Panc1 (cell line): ENCODE measurements around the gene VSIG1. TPM values are rescaled to one million over a fixed set of nuclear protein-coding genes. Genes with fewer than 3 reads are reported as not detected.

Source experiments
- ATAC-seq: fragments of 200-7000 bp; cut with Tn5 transposase; 2 replicates; pipeline ENCODE4 v1.9.1; 2020; ENCODE audit warnings: mild to moderate bottlenecking, moderate library complexity
- BruUV-seq: library from RNA; stranded (reverse); fragments of 400-500 nt; replicated peaks from 2 replicates; lab custom pipeline; 2021; lab: Mats Ljungman, UMichigan
- CTCF ChIA-PET: fragments of 300-600 bp; sonication (Branson Sonifier 250); formaldehyde crosslinking; loops from one replicate; lab custom pipeline; 2022; ENCODE audit warnings: antibody characterized with exemption; lab: Charles Lee
- POLR2A ChIA-PET: fragments of 300-600 bp; sonication (Branson Sonifier 250); formaldehyde crosslinking; loops from one replicate; lab custom pipeline; 2022; ENCODE audit warnings: antibody characterized with exemption; lab: Charles Lee
- DNase-seq: peaks from one replicate; pipeline ENCODE4 v3.0.0-alpha.2; 2010; ENCODE audit warnings: low read depth, low spot score
- H3K27ac ChIP-seq: 2 replicates; pipeline ENCODE4 v1.5.1; 2011; ENCODE audit warnings: mild to moderate bottlenecking, low read length, inconsistent platforms
- H3K27me3 ChIP-seq: fragments of 200-500 bp; sonication (Bioruptor generic); 2 replicates; pipeline ENCODE4 v1.6.0; 2014; ENCODE audit warnings: low read length, inconsistent platforms; ENCODE audit not compliant: control insufficient read depth, insufficient read depth
- H3K36me3 ChIP-seq: fragments of 200-500 bp; sonication (Bioruptor generic); 2 replicates; pipeline ENCODE4 v1.5.1; 2014; ENCODE audit warnings: inconsistent platforms, mild to moderate bottlenecking, low read length, moderate library complexity; ENCODE audit not compliant: control insufficient read depth, insufficient read depth
- H3K4me1 ChIP-seq: 2 replicates; pipeline ENCODE4 v1.5.1; 2011; ENCODE audit warnings: inconsistent platforms, mild to moderate bottlenecking, low read length, moderate library complexity; ENCODE audit not compliant: control insufficient read depth, insufficient read depth
- H3K4me3 ChIP-seq, 2 experiments: 2 replicates each; pipeline ENCODE4 v1.5.1; 2011 to 2012; ENCODE audit warnings: low read depth in 2 of 2, low read length in 2 of 2, mild to moderate bottlenecking in 2 of 2, inconsistent platforms in 1 of 2, moderate library complexity in 1 of 2
- H3K9me3 ChIP-seq: fragments of 200-500 bp; sonication (Bioruptor generic); 2 replicates; pipeline ENCODE4 v1.5.1; 2014; ENCODE audit warnings: low read depth, mild to moderate bottlenecking, inconsistent platforms, low read length, moderate library complexity; ENCODE audit not compliant: control insufficient read depth, insufficient read depth
- POLR2AphosphoS5 ChIP-seq: IDR thresholded peaks from 2 replicates; pipeline ENCODE4 v1.6.1; 2012; ENCODE audit warnings: mild to moderate bottlenecking, low read depth, low read length, moderate library complexity
- SIN3A ChIP-seq: IDR thresholded peaks from 2 replicates; pipeline ENCODE4 v1.6.1; 2012; ENCODE audit warnings: low read depth, mild to moderate bottlenecking, low read length, moderate library complexity, borderline replicate concordance; ENCODE audit not compliant: insufficient read depth
- TCF7L2 ChIP-seq: IDR thresholded peaks from 2 replicates; pipeline ENCODE4 v1.6.1; 2011; ENCODE audit warnings: mild to moderate bottlenecking, low read depth, low read length, inconsistent platforms
- in situ Hi-C: cut with HindIII; loops from 2 replicates; pipeline ENCODE4 v1.10.0; 2016; ENCODE audit warnings: low sequenced_read_pairs, low pct_unique_long_range_greater_than_20kb
- intact Hi-C: fragments of 100-400 bp; cut with micrococcal nuclease; formaldehyde crosslinking; loops from one replicate; pipeline ENCODE4 v1.10.0; 2022; ENCODE audit not compliant: unreplicated experiment
- total RNA-seq: library from RNA; stranded (reverse); gene quantifications from one replicate; pipeline ENCODE4 v1.2.1, GENCODE V29; 2021; ENCODE audit not compliant: unreplicated experiment
- TF ChIP-seq, protein P1 (sequence below), 2 experiments: IDR thresholded peaks; 2 replicates each; pipeline ENCODE4 v1.6.1; 2011 to 2012; ENCODE audit warnings: low read depth in 2 of 2, control low read depth in 1 of 2, low read length in 1 of 2, mild to moderate bottlenecking in 1 of 2, moderate library complexity in 1 of 2; ENCODE audit not compliant: insufficient read depth in 1 of 2
- TF ChIP-seq, protein P2 (sequence below): fragments of 450-650 bp; IDR thresholded peaks from 2 replicates; pipeline ENCODE4 v1.5.1; 2017; ENCODE audit warnings: mild to moderate bottlenecking

The VSIG1 gene
- total RNA-seq, 1 experiment from 2014 or later, result not detected

DNA sequence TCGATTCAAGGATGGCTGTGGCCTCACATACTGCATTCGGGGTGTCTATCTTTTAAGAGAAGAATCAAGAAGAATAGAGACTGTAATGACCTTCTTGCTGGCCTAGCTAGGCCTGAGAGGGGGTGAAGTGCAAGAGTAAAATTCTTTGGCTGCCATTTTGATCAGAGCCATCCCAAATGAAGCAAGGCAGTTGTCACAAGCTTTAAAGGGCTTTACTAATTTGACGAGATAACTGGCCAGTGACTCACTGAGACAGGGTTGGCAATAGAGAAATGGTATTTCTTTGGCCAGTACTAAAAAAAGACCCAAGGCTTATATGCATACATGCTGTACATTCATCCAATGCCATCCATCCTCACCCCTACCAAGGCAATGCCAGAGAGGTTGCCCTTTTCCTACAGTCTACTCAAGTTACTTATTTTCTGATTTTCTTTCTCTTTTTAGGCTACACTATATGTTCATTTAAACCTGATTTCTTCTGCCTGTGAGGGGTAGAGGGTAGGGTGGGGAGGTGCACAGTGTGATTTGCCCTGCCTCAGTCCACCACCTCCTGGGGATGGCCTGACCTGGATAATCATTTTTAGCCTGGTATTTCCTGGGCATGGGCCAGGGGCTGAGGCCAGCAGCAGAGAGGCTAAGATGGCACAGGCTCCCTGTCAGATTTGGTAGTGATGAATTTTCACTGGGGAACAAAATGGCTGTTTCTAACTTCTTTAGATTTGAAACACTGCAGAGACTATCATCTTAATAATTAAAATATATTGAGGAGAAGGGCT is 78.9 kb downstream of the VSIG1 start:
- Histone ChIP-seq H3K9me3 (no peaks in the 10 kb centered on the region), H3K4me3 (no peak overlapping the region), H3K27me3 (no peaks in the 10 kb centered on the region), H3K27ac (no peak overlapping the region), H3K4me1 (no peaks in the 10 kb centered on the region), H3K36me3 (no peaks in the 10 kb centered on the region)
- no peak for TF ChIP-seq SIN3A
- TF ChIP-seq POLR2AphosphoS5, result no peak
- no peak for TF ChIP-seq TCF7L2
- TF ChIP-seq, protein P1, sequence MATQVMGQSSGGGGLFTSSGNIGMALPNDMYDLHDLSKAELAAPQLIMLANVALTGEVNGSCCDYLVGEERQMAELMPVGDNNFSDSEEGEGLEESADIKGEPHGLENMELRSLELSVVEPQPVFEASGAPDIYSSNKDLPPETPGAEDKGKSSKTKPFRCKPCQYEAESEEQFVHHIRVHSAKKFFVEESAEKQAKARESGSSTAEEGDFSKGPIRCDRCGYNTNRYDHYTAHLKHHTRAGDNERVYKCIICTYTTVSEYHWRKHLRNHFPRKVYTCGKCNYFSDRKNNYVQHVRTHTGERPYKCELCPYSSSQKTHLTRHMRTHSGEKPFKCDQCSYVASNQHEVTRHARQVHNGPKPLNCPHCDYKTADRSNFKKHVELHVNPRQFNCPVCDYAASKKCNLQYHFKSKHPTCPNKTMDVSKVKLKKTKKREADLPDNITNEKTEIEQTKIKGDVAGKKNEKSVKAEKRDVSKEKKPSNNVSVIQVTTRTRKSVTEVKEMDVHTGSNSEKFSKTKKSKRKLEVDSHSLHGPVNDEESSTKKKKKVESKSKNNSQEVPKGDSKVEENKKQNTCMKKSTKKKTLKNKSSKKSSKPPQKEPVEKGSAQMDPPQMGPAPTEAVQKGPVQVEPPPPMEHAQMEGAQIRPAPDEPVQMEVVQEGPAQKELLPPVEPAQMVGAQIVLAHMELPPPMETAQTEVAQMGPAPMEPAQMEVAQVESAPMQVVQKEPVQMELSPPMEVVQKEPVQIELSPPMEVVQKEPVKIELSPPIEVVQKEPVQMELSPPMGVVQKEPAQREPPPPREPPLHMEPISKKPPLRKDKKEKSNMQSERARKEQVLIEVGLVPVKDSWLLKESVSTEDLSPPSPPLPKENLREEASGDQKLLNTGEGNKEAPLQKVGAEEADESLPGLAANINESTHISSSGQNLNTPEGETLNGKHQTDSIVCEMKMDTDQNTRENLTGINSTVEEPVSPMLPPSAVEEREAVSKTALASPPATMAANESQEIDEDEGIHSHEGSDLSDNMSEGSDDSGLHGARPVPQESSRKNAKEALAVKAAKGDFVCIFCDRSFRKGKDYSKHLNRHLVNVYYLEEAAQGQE (IDR thresholded peaks at IDR 0.05; ENCODE audit: insufficient read depth in 1 of 2, low read depth in 2 of 2, low read length in 1 of 2), result no peak
- TF ChIP-seq, protein P2, sequence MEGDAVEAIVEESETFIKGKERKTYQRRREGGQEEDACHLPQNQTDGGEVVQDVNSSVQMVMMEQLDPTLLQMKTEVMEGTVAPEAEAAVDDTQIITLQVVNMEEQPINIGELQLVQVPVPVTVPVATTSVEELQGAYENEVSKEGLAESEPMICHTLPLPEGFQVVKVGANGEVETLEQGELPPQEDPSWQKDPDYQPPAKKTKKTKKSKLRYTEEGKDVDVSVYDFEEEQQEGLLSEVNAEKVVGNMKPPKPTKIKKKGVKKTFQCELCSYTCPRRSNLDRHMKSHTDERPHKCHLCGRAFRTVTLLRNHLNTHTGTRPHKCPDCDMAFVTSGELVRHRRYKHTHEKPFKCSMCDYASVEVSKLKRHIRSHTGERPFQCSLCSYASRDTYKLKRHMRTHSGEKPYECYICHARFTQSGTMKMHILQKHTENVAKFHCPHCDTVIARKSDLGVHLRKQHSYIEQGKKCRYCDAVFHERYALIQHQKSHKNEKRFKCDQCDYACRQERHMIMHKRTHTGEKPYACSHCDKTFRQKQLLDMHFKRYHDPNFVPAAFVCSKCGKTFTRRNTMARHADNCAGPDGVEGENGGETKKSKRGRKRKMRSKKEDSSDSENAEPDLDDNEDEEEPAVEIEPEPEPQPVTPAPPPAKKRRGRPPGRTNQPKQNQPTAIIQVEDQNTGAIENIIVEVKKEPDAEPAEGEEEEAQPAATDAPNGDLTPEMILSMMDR, result no peak
- ChIA-PET POLR2A (no interaction called here), CTCF (no interaction called here)
- in situ Hi-C loops (no loop called here), intact Hi-C loops (no loop called here)
- BruUV-seq, result no TSS peak
- DNase-seq, result no peak
- no peak for ATAC-seq

DNA sequence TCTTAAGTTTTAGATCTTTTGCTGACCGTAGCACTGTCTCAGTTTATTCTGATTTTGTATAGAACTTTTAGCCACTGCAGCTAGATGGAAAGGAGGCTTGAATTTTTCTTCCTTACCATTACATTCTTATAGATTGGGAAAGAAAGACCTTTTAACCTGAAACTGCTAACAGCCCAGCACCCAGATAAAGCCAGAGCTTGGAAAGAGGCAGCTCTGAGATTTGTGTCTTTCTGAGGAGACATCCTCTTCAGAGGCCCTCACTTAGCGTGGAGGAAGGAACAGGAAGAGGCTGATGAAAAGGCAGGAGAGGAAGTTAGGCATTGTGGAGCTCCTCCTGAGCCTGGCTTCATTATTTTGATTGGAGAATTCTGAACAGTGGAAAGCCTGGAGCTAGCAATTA is 81.8 kb downstream of the VSIG1 start:
- TF ChIP-seq, protein P2, result no peak
- TF ChIP-seq TCF7L2, result no peak
- no peak for TF ChIP-seq SIN3A
- TF ChIP-seq, protein P1 (IDR thresholded peaks at IDR 0.05; ENCODE audit: insufficient read depth in 1 of 2, low read depth in 2 of 2, low read length in 1 of 2), result no peak
- TF ChIP-seq POLR2AphosphoS5, result no peak
- ATAC-seq, result no peak
- Histone ChIP-seq H3K36me3 (no peaks in the 10 kb centered on the region), H3K9me3 (no peaks in the 10 kb centered on the region), H3K4me3 (no peak overlapping the region), H3K27me3 (no peaks in the 10 kb centered on the region), H3K27ac (no peak overlapping the region), H3K4me1 (no peaks in the 10 kb centered on the region)
- CTCF ChIA-PET, result no interaction called here
- intact Hi-C loops (no loop called here), in situ Hi-C loops (no loop called here)
- no peak for DNase-seq
- POLR2A ChIA-PET, result no interaction called here
- no TSS peak for BruUV-seq
